Medulla oblongata (tissue), 1 donor: ENCODE measurements around the gene RABEPK.
"Not testable (repeated sequence)": the region's sequence is repeated elsewhere in the genome, so short reads cannot be mapped to it uniquely, and the experiment has no call there.

ENCODE experiments used
- DNase-seq: peaks from one replicate; pipeline ENCODE4 v3.0.0-alpha.2; 2015; ENCODE audit errors: extremely low spot score

The RABEPK gene

DNA sequence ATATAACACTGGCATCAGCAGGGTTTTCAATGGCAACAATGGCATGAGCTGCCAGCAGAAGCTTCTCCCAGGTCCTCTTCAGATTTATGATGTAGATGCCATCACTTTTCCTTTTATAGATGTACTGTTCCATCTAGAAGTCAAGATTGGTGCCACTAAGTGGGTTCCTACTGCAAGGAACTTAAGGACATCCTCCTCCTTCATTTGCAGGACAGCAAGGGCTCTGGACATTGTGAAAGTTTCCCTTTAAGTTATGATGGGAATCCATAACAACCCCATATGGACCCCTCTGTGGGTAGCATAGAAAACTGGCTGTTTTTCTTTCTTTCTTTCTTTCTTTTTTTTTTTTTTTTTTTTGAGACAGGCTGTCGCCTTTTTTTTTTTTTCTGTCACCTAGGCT is 4.8 kb upstream of the RABEPK start:
- DNase-seq: not testable (repeated sequence)

DNA sequence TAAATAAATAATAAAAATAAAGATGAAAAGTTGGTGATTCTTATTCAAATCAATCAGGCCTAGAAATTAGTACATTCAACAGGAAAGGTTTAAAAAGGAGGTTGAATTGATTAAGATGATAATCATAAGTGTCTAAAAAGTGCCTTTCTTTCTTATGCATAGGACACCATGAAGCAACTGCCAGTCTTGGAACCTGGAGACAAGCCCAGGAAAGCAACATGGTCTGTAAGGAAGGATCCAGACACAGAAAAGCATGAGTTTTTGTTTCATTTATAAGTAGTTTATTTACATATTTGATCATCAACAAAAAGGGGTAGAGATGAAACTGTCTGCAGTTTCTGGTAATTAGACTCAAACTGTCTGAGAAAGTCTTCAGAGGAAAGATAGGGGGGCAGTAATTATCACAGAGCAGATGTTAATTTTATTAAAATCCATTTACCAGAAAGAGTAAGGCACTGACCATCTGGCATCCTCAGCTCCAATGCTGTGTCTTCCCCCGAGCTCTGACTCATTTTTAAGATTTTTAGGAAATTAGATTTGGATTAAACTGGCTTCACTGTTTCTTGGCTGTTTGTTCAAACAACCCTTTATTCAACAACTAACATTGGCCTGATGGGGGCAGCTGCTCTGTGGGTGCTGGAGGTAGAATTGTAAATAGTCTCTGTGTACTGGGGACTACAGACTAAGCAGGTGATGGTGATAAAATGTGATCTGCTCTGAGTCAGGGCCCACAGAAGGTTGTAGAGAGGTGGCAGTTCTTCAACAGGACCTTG is 2.7 kb downstream of the RABEPK start:
- DNase-seq: no peak

DNA sequence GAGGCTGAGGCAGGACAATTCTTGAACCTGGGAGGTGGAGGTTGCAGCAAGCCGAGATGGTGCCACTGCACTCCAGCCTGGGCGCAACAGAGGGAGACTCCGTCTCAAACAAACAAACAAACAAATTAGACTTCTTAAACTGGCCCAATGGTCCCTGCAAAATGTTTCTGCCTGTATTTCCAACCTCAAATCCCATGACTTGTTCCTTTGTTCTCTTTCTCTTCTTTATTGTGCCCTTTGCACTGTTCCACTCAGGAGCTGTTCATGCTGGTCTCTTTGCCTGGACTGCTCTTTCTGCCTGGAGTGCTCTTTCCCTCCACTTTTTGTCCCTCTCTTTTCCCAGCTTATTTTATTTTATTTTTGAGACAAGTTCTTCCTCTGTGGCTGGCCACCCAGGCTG is 4.1 kb downstream of the RABEPK start:
- no peak for DNase-seq

DNA sequence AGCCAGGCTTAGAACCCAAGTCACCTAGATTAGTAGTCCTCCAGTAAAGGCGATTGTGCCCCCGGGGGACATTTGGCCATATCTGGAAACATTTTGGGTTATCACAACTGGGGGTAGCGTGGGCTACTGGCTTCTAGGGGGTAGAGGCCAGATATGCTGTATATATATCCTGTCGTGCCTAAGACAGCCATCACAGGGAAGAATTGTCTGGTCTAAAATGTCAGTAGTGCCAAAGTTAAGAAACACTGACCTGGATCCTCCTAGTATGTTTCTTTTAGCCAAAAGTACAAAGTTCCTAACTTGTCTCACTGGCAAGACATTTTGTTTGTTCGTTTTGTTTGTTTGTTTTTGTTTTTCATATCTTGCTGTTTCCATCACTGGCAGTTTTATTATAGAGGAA is 13.8 kb downstream of the RABEPK start:
- no peak for DNase-seq

DNA sequence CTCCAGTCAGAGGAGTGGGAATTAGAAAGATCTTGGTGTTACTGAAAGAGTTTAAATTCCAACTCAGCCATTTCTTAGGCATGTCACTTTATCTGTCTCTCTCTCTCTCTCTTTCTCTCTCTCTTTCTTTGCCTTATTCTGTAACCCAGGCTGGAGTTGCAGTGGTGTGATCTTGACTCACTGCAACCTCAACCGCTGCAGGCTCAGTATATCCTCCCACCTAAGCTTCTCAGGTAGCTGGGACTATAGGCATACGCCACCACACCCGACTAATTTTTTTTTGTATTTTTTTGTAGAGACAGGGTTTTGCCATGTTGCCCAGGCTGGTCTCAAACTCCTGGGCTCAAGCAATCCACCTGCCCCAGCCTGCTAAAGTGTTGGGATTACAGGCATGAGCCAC is 18.3 kb downstream of the RABEPK start:
- DNase-seq: no peak

DNA sequence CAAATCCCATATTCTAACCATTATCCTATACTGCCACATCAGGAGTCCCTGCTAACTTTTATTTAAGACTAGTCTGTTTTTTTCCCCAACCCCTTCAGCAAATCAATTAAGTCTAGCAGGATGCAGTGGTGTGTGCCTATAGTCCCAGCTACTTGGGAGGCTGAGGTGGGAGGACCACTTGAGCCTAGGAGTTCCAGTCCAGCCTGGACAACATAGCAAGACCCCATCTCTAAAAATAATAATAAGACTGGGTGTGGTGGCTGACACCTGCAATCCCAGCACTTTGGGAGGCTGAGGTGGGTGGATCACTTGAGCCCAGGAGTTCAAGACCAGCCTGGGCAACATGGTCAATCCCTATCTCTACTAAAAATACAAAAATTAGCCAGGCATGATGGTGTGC is 24.5 kb downstream of the RABEPK start:
- DNase-seq: not testable (repeated sequence)

DNA sequence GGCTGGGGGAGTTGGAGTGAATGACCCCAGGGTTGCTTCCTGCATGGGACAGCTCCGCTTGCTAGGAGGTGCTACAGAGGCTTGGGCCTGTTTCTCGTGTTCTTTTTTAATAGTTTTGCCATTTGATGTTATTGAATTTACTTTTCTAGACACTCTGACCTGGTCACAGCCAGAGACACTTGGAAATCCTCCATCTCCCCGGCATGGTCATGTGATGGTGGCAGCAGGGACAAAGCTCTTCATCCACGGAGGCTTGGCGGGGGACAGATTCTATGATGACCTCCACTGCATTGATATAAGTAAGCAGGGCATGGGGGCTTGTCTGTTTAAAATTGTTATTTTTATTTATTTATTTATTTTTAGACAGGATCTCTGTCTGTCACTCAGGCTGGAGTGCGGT is 27.4 kb downstream of the RABEPK start:
- peak; percentile 28 for DNase-seq

DNA sequence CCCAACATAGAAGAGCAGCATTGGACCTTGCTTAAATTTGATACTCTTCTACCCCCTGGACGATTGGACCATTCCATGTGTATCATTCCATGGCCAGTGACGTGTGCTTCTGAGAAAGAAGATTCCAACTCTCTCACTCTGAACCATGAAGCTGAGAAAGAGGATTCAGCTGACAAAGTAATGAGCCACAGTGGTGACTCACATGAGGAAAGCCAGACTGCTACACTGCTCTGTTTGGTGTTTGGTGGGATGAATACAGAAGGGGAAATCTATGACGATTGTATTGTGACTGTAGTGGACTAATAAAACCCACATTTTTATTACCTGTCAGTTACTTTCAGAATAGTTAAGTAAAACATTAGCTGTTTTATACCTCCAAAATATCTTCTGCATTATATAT is 33.3 kb downstream of the RABEPK start:
- no peak for DNase-seq

DNA sequence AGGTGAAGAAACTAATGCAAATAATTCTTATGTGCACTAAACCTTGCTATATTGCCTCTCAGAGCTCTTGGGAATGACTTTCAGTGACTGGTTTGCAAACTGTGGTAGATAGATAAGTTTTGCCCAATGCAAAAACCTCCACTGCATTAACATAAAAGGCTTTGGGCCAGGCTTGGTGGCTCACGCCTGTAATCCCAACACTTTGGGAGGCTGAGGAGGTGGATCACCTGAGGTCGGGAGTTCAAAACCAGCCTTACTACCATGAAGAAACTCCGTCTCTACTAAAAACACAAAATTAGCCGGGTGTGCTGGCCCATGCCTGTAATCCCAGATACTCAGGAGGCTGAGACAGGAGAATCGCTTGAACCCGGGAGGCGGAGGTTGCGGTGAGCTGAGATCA is 33.8 kb downstream of the RABEPK start:
- DNase-seq: not testable (repeated sequence)

DNA sequence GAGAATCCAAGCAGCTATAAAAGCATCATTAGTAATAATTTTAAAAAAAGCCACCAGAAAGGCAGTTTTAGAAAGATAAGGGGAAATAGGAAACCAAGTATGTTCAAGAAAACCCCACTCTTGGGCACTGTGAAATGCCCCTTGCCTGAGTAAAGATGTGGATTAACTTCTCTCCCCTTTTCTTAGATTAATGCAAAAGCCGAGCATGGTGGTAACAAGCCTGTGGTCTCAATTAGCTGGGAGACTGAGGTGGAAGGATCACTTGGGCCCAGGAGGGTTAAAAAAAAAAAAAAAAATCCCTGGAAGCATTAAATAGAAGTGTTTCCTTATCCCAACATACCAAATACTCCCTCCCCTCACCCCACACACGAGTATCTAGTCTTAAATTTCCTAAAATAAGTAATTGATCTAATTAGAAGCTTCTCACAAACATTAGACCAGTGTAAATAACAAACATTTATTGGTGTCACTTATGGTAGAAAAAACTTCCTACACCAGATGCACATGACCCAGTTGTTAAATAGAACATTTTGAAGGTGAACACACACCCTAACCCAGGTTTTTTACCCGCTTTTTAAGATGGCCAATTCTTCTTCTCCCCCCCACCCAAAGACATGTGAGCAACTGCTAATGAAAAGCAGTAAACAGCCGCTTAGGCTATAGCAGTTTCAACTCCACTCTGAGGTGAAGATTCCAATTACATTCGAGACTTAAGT is 35.6 kb downstream of the RABEPK start:
- DNase-seq: no peak

DNA sequence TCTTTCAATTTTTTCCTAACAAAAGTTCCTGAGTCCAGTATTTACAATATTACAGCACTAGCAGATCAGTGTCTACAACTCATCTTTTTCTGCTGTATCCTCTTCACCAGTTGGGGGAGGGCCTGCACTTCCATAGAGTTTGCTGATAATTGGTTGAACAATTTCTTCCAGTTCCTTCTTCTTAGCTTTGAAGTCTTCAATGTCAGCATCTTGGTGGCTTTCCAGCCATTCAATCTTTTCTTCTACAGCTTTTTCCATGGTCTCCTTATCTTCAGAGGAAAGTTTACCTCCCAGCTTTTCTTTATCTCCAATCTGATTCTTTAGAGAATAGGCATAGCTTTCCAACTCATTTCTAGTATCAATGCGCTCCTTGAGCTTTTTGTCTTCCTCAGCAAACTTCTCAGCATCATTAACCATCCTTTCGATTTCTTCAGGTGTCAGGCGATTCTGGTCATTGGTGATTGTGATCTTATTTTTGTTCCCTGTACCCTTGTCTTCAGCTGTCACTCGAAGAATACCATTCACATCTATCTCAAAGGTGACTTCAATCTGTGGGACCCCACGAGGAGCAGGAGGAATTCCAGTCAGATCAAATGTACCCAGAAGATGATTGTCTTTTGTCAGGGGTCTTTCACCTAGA is 36.3 kb downstream of the RABEPK start:
- not testable (repeated sequence) for DNase-seq

DNA sequence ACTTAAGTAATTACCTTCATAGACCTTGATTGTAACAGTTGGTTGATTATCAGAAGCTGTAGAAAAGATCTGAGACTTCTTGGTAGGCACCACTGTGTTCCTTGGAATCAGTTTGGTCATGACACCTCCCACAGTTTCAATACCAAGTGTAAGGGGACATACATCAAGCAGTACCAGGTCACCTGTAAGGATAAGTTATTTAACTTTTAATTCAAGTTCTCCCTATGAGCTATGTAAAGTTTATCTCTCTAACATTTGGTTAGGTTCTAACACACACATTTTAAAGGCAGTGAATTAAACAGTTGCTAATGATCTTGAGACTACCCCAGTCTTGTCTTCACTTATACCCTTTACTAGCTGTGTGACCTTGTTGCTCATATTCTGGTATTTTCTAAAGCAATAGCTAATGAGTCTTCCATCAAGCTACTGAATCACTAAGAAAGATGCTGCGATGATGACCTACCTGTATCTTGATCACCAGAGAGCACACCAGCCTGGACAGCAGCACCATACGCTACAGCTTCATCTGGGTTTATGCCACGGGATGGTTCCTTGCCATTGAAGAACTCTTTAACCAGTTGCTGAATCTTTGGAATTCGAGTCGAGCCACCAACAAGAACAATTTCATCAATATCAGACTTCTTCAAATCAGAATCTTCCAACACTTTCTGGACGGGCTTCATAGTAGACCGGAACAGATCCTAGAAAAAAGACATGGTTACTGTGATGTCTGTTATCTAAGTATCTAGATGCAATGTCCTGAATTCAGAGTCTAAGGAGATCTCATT is 38.0 kb downstream of the RABEPK start:
- DNase-seq: no peak

DNA sequence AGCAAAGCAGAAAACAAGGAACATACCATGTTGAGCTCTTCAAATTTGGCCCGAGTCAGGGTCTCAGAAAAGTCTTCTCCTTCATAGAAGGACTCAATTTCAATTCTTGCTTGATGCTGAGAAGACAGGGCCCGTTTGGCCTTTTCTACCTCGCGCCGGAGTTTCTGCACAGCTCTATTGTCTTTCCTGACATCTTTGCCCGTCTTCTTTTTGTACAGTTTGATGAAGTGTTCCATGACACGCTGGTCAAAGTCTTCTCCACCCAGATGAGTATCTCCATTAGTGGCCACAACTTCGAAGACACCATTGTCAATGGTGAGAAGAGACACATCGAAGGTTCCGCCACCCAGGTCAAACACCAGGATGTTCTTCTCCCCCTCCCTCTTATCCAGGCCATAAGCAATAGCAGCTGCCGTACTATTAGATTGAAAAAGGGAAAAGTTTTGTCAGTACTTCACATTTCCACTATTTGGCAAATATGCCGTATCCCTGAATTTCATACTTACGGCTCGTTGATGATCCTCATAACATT is 38.6 kb downstream of the RABEPK start:
- DNase-seq: no peak

DNA sequence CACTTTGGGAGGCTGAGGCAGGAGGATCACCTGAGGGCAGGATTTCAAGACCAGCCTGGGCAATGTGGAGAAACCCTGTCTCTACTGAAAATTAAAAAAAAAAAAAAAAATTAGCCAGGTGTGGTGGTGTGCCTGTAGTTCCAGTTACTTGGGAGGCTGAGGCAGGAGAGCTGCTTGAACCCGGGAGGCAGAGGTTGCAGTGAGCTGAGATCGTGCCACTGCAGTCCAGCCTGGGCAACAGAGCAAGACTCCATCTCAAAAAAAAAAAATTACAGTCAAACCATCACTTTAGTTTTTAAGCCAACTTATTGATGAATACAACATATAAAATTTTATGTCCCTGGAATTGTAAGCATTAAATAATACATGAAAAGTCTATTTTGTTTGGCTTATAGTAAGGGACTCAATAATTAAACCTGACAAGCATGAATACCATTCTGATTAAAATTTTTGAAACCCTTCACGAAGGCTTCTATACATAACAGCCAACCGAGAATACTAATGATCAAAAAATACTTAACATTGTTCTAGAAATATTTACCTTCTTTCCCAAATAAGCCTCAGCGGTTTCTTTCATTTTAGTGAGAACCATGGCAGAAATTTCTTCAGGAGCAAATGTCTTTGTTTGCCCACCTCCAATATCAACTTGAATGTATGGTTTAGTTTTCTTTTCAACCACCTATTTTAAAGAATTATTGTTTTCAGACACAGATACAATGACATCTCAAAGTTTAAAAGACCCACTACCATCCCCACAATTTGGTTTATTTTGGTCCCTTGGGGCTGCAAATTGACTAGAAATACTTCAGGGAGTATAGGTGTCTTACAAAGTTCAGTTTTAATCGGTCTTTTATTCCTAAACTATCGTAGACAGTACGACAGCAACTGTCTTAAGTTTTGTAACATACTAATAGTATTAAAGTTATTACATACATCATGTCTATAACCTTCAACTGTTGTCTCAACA is 39.6 kb downstream of the RABEPK start:
- no peak for DNase-seq

DNA sequence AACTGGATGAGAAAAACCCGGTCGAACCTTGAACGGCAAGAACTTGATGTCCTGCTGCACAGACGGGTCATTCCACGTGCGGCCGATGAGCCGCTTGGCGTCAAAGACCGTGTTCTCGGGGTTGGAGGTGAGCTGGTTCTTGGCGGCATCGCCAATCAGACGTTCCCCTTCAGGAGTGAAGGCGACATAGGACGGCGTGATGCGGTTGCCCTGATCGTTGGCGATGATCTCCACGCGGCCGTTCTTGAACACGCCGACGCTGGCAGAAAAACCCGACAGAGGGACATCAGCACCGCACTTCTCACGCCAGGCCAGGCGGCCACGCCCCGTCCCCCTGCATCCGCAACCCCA is 40.3 kb downstream of the RABEPK start:
- peak; percentile 20 for DNase-seq

DNA sequence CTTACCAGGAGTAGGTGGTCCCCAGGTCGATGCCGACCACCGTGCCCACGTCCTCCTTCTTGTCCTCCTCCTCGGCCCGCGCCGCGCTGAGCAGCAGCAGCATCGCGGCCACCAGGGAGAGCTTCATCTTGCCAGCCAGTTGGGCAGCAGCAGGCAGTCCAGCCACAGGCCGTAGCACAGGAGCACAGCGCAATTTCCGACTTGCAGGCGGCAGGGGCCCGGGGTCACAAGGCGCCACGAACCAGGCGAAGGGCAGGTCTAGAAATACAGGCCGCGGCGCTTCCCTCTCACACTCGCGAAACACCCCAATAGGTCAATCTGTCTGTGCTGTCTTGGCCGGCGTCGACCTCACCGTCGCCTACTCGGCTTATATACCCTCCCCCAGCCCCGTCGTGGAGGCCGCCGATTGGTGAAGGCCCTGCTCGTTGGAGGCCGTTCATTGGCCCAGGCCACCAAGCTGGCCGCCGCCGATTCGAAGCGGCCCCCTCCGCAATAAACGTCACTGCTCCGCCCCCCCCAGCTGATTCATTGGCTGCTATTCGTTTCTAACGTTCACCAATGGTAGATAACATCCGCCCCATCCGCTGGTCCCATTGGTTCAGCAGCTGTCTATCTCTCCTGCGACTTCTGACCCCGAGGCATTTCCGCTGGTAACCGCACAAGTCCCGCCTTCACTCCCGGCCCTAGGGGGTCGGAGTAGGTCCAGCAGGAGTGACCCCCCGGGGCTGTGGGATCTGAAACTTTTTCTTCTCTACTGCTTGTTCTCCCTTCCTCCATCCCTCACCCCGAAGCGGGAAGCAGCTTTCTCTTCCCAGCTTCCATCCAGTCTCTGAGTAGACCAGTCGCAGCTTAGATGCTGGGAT is 40.9 kb downstream of the RABEPK start, which contains the start of gene HSPA5:
TSS of gene HSPA5 (minus strand) at position 344 of the 863 bp plus-strand sequence. CDS start at position 127, 217 bp downstream.
- DNase-seq: peak; percentile 100

DNA sequence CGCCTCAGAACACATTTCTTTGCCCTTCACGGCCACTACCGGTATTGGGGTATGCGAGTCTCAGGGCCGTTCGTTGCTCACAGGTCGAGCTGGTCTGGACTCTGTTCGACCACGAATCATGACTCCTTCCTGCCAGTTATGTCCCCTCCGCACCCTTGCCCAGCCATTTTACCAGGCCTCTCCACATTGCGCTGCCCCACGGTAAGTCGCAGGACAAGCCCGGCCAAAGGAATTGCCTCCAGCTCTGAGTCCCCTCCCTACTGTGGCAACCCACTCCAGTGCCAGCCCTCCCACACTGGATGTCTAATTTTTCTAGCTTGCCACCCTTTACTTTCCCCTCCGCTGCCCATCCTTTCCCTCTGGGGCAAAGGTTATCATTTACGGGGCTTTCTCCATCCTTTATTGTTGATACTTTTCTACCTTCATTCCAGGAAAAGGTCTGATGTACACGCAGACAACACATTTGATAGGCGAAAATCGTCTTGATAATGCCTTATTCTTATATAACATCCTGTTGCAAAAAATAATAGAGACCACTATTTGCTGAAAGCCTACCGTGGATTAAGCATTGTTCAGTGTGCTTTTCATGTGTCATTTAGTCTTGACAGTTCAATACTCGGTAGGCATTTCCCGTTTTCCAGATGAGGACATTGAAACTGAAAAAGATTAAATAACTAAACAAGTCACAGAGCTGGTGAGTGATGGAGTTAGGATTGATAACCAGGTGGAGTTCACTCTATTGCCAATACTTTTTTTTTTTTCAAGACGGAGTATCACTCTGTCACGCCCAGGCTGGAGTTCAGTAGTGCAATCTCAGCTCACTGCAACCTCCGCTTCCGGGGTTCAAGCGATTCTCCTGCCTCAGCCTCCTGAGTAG is 41.8 kb downstream of the RABEPK start:
- DNase-seq: no peak

DNA sequence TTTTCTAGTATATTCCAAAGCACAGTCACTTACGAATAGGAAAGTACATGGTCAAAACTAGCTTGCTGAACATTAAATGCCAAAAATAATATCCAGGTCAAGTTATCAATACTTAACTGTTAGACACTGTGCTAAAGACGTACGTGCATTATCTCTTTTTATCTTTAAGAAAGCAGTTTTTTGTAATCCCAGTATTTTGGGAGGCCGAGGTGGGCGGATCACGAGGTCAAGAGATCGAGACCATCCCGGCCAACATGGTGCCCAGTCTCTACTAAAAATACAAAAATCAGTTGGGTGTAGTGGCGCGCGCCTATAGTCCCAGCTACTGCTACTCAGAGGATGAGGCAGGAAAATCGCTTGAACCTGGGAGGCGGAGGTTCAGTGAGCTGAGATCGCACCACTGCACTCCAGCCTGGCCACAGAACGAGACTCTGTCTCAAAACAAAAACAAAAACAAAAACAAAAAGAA is 43.5 kb downstream of the RABEPK start:
- DNase-seq: no peak
